Dermis microvascular lymphatic vessel endothelial cell (primary cell): ENCODE measurements around the gene RAP1GAP. TPM values are rescaled to one million over a fixed set of nuclear protein-coding genes. Genes with fewer than 3 reads are reported as not detected.

ENCODE experiments used
- DNase-seq, 2 donors: peaks; one replicate each; pipeline versions ENCODE4 v3.0.0 to v3.0.0-alpha.2; 2010; ENCODE audit warnings: low read depth in 2 of 2
- total RNA-seq: library from RNA; depleted of rRNA; stranded (reverse); fragments of >200 nt; gene quantifications from 2 replicates; pipeline ENCODE4 v1.2.1, GENCODE V29; 2014

The RAP1GAP gene
- total RNA-seq, 1 donor from 2014 or later: not detected

DNA sequence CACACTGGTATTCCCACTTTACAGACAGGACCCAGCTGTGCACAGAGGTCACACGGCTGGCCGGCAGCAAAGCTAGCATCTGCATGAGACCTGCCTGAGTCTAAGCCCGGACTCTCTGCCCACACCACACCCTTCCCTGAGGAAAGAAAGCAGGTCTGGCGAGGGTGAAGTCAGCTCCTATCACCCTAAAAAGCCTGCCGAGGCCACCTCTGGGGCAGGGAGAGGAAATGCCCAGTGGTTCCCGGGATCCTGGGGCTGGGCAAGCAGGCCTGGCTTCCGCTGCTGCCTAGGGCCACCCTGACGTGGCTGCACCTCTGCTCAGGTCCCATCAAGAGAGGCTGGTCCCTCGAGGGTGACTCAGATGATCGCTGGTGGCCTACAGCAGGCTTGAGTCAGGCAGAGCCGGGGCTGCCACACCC, 42.2 kb downstream of the RAP1GAP start:
- no peak for DNase-seq

DNA sequence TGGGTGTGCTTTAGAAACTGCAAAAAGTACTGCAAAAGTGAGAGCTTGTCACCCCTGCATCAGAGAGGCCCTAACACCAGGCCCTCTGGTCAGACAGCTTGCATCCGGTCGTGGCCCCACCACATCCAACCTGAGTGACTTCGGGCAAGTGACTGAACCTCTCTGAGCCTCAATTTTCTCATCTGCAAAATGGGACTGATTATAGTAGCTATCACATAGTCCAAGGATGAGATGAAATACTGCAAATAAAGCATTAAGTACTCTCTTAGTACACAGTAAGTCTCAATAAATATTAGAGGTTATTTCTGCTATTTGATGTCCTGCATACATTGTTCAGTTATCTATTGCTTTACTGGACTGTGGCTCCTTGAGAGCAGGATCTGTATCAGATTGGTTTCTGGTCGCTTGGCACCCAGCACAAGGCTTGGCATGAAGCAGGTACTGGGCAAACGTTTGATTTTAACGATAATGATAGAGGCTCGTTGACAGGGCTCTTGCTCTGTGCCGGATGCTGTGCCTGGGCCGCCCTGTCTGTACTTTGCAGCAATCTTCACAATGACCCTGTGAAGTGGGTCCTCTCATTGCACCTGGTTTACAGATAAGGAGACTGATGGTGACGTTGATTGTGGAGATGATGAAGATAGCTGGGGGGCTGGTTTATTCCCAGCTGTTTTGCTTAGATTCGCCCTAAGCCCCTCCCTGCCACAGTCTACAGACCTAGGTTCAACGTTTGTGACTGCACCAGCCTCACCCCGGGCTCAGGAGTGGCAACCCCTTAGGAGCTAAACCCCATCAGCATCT, 43.6 kb downstream of the RAP1GAP start:
- DNase-seq: no peak

DNA sequence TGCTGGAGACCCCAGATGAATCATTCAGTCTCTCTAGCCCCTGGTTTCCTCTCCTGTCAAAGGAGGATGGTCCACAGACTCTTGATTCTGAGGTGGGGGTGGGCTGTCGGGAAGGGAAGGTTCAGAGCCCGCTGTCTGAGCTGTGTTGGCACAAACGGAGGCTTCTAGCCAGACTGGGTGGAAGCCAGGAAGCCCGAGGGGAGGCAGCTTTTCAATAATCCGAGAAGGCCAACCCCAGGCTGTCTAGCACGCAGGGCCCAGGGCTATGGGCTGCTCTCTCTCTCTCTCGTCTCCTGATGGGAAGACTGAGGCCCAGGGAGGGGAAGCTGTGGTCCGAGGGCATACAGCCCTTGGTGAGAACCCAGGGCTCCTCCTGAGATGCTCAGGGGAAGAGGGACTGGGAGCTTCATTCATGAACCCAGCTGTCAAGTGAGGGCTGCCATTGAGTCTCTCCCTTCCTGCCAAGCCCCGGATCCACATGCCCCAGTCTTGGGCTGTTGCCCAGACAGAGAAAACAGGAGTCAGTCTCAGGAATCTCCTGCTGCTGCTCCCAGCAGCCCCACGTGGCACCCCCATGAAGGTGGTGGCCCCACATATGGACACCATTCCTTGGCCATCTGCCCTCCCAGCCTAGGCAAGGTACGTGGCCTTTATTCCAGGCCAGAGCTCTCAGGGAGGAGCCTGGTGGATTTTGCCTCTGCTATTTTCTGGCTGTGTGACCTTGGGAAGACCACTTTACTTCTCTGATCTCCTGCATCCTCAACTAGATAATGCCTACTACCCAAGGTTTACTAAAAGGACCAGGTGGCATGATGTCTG, 44.4 kb downstream of the RAP1GAP start:
- DNase-seq: no peak

DNA sequence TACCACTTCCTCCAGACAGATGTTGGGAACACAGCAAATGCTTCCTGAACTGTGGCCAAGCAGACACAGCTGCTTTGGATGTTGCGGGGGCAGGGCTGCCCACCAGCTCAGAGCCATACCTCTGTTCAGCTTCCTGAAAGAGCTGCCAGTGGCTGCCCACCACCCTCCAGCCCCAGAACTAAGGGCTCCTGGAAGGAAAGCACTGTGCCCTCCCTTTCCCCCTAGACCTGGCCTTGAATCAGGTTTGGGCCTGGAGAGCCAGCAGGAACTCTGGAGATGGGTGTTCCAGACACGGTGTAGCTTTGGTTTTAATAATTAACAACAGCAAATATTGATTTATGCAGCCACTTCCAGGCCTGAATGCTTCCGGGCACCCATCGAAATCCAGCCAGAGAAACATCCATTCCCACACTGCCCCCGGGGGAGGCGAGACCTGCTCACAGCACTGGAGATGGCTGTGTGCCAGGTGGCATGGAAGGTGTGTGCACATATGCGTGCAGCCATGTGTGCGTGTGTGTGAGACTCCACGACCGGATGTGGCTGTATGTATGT, 45.7 kb downstream of the RAP1GAP start:
- no peak for DNase-seq

DNA sequence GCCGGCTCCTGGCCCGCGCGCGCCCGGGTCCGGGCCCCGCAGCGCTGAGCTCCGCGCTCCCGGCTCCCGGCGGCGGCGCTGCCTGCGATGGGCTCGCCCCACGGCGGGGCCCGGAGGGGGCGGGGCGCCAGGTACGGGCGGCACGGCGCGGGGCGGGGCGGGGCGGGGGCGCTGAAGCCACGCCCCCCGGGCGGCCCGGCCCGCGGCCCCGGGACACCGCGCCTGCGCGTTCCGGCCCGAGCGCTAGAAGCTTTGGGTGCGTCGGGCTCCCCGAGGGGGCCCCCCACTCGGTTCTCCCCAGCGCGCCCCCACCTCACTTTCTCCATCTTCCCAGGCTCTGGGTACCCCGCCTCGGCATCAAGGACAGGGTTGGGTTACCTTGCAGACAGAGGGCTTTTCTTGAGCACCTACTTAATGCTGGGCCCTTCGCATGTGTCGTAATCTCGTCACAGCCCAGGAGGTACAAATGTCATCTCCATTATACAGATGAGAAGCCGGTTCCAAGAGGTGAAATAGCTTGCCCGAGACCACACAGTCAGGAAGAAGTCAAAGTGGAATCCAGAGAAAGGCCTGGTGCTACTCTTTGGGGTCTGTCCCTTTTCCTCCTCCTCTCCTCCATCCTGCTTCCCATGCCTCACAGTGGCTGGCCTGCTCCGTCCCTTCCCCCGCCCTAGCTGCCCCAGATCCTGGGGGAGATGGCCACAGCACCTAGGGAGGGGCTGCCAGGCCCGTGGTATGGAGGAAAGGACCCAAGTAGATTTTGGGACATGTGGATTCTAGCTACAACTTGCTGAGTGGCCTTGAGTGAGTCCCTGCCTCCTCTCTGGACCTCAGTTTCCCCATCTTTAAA, 46.5 kb downstream of the RAP1GAP start:
- no peak for DNase-seq

DNA sequence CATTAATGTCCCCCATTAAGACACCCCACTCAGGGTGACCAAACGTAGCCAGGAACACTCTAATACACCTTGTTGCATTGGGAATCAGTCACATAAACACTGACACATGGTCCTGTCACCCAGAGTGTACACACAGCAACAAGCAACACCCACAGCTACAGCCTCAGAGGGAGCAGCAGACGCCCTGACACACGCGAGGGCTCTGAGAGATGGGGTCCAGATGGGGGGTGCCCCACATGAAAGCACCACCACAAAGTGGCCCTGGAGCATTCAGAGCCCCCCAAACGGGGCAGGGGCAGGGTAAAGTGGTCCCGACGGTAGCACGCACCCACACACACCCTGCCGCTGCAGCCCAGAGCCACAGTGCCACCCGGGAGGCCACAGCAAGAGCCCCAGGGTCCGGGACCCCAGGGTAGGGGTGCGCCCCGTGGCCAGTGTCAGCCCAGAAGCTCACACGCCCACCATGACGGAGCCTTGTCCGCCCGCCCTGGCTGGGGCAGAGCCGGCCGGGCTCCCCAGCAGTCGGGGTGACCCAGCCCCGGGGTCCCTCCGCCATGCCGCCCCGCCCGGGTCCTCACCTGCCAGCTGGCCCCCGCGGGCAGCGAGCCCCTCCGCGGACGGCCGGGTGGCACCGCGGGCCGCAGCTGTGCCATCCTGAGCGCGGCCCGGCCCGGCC, 47.3 kb downstream of the RAP1GAP start:
- DNase-seq: no peak

DNA sequence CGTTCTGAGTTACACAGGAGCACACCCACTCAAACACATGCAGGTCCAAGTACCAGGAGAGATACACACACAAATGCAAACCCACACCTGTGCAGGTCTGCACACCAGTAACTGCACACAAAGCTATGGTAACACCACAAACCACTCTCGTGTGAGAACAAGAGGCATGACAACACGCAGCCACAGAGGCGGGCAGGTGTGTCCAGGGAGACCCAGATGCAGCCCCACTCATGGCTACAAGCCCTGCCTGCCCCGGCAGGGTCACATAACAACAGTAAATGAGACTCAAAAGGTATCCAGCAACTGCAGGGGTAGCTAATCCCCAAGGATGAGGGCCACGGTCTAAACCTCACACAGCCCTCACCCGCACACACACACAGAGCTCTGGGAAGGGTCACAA, 48.1 kb downstream of the RAP1GAP start:
- no peak for DNase-seq

DNA sequence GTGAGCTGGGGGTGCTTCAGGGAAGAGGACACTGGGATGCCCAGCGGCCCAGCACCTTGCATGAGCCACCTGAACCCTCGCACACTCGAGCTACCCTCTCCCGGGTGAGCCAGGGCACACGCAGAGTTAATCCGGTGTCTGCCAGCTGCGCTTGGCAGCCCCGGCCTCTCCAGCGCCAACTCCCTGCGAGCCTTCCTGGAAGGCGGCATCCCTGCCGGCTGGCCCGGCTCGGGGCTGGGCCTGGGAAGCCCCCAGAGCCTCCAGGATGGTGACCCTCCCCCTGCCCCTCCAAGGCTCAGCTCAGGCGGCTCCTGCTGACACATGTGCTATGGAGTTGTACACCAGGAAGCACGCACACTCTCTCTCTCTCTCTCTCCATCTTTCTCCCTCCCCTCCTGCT, 48.7 kb downstream of the RAP1GAP start:
- no peak for DNase-seq

DNA sequence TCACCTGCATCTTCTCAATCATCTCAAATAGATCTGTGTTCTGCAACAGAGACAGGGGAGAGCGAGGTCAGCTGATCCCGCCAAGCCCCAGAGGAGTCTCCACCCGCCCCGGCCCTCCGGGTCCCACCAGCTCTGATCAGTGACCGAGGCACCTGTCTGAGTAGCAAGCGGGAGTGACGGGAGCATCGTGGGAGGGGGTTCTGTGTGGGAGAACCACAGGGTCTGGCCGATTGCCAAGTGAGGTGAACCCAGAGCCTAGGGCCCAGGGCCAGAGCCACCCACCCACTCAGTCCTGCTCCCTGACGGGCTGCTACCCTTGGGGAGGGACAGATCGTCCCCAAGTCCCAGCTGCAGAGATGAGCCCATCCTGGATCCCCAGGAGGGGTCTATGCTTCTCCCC, 49.1 kb downstream of the RAP1GAP start:
- DNase-seq: no peak

DNA sequence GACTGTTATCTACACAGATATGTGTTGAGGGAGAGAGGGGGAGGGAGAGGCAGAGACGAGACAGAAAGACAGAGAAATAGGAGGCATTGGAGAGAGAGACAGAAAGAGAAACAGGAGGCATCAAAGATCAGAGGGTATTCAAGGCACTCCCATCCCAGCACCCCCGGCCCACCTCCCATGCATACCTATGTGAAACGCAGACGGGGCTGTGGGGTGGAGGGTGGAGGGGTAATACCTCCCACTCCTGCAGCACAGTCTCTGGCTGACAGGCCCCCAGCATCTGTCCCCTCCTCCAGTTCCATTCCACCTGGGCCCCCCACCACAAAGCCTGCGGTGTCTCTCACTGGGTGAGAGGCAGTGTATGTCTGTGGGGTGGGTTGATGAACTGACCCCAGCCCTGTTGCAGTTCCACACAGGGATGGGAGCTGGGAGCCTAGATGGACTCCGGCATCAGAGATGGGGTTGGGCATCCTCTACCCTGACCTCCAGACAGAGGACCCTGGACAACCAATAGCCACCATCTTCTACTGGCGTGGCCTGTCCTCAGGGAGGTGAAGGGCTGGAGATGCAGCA, 49.7 kb downstream of the RAP1GAP start:
- no peak for DNase-seq

DNA sequence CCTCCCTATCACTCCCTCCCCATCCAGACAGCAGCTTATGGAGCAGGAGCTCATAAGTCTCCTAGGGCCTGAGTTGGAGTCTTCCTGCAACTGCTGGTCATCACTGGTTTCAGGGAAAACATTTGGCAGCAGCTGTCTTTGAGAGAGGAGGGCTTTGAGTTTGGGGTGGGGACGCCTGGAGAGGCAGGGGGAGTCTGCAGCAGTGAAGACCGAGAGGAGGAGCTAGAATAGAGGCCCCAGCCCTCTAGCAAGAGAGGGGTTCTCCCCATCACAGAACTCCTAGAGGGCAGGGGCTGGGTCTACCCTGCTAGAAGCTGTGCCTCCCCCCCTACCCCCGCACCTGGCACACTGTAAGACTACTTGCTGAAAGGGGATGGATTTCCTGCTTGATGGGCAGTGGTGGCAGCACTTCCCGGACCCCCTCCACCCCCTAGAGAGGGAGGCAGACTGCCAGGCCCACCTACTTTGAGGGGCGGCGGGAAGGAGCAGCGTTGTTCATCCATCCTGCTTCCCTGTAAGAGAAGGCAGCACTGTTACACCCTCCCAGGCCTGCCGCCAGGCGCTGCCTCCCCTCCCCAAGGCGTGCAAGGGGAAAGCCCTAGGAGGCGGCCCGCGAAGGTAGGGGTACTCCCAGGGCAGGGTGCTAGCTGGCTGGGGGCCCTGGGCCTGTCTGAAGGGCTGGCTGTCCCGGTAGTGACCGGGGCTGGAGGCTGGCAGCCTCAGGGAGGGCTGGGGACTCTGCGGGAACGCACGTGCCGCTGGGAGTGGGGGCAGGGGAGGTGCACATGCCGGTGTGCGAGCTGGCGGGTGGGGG, 50.4 kb downstream of the RAP1GAP start:
- no peak for DNase-seq

DNA sequence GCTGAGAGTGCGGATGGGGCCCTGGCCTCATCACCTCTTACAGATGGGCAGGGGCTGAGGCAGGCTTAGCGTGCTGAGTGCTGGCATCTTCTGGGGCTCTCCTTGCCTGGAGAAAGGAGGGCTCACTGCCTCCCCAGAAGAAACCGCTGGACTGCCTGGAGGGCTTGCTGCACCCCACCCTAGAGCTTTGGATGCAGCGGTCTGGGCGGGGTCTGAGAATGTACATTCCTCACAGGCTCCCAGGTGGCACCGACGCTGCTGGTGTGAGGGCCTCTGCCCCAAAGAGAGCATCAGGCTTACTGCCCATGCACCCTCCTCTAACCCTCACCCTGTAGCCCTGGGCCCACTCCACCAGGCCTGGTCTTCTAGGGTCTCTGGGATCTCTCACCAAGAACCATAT, 51.1 kb downstream of the RAP1GAP start:
- DNase-seq: no peak

DNA sequence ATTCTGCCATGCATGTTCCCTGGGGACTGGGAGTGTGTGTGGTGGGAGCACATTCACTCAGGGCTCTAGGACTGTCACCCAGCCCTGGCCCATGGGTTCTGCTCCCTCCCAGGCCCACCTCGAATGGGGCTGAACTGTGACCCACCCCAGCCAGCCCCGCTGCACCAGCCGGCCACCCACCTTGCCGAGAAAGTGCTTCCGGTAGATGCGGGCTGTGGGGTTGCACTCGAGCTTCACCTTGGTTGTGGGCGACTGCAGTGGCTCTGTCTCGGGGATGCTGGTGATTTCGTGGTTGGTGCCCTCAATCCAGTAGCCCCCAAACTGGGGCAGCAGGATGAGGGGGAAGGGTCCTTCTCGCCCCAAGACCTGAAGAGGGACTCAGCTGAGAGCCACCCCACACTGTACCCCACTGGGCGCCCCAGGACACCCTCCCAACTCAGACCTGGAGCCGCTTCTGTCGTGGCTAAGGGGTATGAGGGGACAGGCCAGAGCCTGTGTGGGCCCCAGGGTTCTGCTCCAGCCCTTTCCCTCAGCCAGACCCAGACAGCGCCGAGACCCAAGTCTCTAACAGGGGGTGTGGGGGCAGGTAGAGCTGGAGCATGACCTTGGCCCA, 51.9 kb downstream of the RAP1GAP start:
- DNase-seq: no peak

DNA sequence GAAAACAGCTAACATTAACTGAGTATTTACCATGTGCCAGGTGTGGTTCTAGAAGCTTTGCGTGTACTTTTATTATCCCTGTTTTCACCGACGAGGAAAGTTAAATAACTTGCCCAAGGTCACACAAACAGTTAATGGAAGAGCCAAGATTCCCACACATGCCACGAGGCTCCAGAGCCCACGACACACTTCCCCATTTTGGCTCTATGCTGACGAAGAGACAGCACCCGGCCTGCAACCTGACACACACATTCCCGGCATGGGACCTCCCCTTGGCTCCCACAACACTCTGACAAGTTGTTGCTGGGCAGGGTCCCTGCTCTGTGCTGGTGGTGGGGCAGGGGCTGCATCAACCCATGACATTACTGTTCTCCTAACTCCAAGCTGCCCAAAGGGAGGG, 52.8 kb downstream of the RAP1GAP start:
- no peak for DNase-seq

DNA sequence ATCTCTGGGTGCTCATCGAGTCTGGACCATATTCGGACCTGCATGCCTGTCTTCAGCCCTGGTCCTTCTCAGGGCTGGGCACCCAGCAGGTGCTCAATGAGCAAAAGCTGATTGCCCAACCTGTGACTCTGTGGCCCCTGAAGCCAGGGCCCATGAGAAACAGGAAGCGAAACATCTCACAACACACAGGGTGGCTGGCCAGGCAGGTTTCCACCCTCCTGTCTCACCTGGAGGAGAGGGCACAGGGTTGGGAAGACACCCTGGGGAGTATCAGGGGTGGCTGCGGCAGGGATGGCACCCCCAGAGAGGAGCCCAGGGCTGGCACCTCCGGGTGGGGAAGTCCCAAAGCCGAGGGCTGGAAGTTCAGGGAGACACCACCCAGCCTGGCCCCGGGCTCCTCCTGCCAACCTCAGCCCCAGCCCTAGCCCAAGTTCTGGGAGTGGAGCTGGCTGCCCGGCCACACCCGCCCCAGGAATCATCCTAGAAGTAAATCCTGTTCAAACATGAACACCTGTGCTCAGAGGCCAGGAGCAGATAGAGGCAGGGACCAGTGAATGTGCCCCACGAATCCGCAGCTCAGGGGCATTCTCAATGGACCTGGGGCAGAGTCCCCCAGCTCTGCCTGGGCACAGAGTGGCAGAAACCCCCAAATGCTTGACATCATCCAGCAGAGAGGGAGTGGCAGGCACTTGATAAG, 54.6 kb downstream of the RAP1GAP start:
- no peak for DNase-seq

DNA sequence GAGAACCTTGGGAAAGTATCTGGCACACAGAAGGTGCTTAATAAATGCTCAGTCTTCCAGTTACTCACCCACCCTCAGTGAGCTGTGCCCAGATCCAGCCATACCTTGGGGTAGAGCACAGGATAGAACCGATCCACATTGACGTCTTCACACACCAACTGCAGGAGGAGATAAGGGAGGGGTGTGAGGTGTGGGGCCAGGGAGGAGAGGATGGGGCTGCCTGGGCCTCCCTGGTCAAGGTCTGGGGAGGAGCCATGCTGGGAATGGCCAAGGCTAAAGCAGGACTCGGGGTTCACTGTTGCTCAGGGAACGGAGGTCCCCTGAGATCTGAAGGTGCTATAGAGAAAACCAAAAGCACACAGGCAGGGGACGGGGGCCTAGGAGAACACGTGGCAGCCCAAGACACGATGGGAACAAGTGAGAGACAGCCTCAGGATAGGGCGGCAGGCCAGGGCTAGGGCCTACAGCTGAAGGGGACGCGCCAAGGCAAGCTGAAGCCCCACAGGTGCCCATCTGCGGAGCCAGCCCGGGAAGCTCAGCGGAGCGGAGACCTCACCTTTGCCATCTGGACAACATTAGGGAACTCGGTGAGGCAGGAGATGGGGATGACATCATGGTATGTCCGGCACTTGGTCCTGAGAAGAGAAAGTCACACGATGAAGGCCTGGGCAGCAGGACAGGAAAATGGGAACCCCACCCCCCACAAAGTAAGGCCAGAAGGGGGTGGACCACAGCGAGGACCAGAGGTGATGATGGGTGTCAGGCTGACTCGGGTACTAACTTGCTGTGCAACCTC, 55.9 kb downstream of the RAP1GAP start:
- no peak for DNase-seq

DNA sequence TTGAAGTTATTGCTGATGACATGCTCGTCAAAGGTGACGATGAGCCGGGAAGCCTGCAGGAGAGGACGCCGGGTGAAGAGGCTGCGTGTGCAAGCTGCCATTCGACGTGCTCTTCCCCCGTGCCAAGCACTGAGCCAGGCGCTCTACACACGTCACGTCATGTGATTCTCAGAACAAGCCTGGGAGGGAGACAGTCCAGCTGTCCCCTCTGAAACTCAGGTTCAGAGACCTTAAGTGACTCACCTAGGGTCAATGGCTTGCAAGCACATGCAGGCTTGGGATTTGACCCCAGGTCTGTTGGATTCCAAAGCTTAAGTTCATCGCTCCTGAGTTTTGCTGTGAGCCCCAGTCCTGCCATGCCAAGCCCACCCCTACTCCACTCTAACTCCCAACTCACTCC, 57.1 kb downstream of the RAP1GAP start:
- no peak for DNase-seq
